T-helper 22 cell (primary cell): ENCODE data around the gene VSTM2B.

Experiments
- DNase-seq: peaks from one replicate; pipeline ENCODE4 v3.0.0-alpha.2; 2020; ENCODE audit warnings: low read depth

The VSTM2B gene

DNA sequence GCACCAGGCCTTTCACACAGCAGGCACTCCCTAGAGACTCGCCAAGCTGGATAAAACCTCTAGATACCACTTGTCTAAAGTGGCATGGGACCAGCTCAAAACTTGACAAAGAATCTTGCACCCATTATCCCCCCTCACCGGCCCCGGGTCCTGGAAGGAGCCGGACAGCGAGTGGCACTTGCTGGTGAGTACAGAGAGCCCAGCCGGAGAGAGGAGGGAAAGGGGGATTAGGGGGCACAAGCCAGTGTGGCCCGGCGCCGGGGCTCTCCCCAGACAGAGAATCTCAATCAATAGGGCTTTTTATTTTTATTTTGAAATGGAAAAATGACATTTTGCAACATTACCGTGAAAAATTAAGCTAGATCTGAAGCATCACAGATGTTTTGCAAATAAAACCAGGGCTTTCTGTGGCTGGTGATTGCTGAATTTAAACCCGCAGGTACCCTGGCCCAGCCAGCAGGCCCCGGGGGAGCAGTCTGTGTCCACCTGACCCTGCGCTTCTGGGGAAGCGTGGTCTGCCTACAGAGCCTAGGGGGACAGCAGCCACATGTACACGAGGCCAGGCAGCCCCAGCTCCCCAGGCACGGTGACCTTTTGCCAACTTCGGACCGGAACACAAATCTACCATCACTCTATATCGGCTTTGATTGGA lies 10.0 kb upstream of the VSTM2B start:
- DNase-seq: no peak

DNA sequence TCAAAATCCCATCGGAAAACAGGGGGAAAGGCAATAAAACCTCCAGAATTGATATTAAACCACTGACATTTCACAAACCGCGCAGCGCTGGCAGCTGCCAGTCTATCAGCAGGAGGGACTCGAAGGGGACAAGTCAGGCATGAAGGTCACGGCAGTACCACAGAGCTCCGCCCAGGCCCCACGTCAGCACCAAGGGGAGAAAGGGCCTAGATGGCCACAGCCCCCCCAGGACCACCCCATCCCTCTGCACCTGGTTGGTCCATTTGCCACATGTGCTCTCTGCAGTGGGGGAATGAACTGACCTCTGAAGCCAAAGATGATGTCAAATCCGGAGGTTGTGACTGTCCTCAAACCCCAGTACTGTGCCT lies 9.5 kb upstream of the VSTM2B start:
- no peak for DNase-seq

DNA sequence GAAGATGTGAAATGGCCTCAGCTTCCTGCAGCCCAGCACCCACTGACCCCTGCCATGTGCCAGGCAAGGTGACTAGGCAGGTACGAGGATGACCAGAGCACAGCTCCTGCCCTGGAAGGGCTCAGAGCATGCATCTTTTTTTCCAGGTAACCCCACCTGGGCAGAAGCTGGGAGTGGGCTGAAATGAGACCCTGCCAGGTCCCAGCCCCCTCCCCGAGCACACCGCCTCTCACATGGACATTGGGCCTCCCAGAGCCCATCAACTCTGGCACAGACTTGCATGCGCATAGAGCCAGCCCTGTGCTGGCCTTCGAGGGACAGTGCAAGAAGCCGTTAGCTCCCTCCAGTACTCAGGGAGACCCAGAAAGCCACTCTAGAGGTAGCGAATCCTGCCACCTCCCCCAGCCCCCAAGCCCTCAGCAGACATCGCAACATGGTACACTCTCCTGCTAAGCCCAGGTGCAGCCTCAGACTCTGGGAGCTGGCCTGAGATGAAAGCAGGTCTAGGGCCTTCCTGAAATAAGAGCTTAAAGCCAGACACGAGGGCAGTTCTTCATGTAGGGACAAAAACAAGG lies 8.9 kb upstream of the VSTM2B start:
- no peak for DNase-seq

DNA sequence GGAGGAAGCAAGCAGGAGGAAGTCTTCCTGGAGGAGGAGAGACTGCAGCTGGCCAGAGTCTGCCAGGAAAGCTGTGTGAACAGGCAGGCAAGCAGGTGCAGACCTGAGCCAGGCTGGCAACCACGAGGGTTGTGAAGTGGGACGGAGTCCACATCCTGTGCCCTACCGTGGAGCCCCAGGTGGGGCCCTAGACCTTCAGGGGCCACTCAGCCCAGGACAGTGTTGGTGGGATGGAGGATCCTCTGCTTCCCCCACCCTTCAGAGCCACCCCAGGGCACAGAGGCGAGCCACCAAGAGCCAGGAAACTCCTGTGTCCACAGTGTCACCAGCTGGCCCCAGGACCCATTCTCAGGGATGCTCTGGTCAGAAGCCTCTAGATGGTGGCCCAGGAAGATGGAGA lies 8.4 kb upstream of the VSTM2B start:
- no peak for DNase-seq

- DNase-seq: no peak
Observed at GRCh38 chr19:29517946-29518345, 7.8 kb upstream of the VSTM2B start.

DNA sequence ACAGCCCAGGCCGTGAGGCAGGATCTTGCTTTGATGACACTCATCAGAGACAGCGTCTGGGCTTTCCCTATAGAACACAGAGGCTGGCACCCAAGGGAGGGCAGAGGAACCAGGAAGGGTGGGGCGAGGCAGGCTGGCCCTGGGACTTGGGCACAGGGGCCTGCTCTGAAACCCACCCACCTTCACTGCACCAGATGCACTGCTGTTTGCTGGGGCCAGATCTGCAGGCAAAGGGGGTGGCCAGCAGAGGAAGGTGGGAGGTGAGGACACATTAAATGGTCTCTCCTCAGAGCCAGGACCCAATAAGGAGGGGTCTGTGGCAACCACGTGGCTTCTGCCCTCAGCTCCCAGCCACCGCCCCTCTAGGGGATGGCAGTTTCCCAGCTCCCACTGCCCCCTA lies 6.6 kb upstream of the VSTM2B start:
- DNase-seq: no peak

DNA sequence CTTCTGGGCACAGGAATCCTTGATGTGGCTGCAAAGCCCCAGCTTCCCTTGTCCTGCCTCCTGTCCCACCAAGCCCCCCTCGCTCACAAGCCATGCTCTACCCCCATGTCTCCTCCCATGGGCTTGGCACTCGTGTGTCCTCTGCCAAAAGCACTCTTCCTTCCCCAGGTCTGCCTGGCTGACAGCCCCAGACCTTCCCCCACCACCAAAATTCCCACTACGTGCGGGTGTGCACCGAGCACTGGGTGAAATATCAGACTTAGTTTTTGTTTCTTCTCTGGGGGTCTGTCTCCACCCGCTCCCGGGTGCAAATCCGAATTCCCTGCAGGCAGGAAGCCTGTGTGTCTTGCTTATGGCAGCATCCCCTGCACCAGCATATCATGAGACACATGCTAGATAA lies 5.9 kb upstream of the VSTM2B start:
- DNase-seq: no peak

DNA sequence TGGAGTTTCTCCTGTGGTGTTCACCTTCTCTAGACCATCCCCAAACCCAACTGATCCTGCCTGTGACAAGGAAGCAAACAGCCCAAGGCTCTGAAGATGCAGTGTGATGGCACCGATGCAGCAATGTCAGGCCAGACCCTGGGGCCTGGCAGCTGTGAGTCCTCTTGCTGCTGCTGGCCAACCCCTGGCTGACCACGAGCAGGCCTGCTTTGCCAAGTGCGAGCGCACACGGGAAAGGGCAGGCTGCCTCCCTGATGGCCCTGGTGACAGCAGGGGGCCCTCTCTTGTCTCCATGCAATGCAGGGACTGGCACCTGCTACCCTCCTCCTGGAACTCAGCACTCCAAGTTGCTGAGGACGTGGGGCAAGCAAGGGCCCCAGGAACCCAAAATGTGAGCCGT lies 5.4 kb upstream of the VSTM2B start:
- DNase-seq: no peak

DNA sequence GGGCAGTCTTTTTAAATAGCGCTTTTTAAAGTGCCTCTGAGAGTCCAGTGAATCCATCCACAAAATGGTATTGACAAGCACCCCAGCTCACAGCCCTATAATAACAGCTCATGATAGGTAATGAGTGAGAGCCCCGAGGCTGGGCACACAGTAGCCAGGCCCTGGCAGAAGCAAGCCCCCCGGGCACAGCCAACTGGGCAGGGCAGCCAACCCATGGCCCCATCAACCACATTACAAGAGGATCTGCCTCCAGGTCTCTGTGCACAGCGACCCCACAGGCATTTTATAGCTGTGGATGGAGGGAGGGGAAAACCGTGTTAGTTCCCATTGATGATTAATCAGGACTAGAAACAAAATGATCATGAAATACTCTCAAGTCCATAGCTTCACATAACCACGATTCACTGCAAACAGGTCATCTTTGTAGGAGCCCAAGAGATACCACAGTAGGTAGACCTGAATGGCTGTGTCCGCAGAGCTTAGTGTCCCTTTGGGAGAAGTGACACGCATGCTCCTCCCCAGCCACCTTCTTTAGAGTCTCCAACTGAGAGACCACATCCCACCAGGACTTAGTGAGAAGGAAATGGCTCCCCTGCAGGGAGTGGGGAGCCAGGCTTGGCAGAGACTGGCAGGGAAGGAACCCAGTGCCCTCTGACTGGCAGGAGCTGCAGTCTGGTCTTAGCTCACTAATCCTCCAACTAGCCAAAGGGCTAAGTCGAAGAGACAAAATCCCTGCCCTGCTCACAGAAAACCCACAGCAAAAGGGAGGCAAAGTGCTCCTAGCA lies 4.3 kb upstream of the VSTM2B start:
- no peak for DNase-seq

GRCh38 chr19:29523568-29523967 lies 2.2 kb upstream of the VSTM2B start:
- DNase-seq: no peak

GRCh38 chr19:29524201-29524911 lies 1.4 kb upstream of the VSTM2B start:
- DNase-seq: no peak

- no peak for DNase-seq
Observed at GRCh38 chr19:29524912-29525831, 622 bp upstream of the VSTM2B start.

DNA sequence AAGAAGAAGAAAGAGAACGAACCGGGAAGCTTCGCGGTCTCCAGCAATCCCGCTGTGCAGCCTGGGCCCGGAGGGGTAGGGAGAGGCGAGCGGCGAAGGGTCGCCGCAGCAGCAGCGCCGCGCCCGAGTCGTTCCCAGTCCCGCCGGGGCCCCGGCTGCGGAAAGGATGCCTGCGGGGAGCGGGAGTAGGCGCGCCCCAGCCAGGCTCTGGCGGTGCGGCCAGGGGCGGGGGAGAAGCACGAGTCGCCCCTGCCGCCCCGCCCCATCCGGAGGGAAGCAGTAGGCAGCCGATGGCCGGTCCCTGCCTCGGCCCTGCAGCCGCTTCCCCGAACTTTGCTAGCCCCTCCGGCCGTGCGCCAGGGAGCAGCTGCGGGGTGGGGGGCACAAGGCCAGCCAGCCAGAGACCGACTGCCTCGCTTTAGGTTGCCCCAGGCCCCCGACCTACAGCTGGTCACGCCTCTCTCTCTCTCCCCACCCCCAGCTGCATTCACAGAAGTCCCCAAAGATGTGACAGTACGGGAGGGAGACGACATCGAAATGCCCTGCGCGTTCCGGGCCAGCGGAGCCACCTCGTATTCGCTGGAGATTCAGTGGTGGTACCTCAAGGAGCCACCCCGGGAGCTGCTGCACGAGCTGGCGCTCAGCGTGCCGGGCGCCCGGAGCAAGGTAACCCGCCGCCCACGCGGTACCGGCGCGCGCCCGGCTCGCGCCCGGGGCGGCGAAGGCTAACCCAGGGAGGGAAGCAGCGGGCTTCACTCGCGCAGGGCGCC lies 1.1 kb downstream of the VSTM2B start:
- DNase-seq: no peak

DNA sequence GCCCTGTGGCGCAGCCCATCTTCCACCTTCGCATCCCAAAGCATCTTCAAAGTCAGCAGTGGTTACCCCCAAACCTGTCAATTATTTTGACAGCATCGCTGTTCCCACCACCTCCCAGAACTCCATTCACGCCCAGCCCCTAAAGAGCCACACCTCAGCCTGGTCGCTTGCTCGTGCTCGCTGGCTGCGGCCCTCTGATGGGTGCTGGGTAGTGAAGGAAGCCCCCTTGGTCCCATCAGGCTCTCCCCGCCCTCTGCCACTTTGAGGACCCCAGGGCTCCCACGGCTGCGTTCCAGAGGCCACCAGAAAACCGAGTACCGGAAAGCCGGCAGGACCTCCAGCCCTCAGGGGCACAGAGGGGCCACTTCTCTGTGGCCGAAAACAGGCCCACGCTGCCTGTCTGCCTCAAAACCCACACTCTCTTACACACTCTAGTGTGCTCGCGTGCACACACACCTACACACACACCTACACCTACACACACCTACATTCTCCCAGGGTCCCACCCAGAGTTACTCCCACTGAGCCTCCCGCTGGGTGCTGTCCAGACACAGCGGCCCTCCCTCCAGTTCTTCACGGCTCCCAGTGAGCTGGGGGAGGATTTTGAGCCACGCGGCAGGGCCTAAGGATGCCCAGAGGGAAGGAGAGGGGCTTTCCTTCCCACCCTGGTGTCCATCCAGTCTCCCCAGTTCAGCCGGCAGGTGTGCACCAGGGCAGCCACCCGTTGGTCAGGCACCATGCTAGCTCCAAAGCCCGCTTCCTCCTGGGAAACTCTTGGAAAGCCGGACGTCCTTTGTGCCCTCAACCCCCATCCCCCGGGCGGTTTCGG lies 1.9 kb downstream of the VSTM2B start:
- DNase-seq: no peak

DNA sequence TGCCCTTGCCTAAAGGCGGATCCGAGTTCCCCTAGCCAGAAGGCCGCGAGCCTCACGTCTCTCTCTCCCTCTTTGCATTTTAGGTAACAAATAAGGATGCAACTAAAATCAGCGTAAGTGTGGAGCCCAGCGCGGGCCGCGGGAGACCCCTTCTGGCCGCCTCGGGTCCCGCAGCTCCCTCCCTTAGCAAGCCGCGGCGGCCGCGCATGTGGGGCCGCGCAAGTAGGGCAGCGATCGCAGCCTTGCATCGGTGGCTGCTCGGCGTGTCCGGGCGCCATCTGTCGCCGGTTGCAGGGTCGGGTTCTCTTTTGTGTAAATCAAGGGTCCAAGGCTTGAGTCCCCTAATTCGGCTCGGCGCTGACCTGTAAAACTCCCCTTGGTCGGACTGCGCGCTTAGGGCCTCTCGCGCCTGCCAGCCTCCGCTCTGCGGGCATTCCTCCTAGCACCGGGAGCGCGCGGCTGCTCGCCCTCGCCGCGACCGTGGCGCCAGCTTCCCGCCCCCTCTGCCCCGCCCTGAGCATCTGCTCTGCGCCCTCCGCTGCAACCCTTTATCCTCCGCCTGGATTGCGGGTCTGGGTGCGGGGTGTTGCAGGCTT lies 2.7 kb downstream of the VSTM2B start:
- DNase-seq: no peak

DNA sequence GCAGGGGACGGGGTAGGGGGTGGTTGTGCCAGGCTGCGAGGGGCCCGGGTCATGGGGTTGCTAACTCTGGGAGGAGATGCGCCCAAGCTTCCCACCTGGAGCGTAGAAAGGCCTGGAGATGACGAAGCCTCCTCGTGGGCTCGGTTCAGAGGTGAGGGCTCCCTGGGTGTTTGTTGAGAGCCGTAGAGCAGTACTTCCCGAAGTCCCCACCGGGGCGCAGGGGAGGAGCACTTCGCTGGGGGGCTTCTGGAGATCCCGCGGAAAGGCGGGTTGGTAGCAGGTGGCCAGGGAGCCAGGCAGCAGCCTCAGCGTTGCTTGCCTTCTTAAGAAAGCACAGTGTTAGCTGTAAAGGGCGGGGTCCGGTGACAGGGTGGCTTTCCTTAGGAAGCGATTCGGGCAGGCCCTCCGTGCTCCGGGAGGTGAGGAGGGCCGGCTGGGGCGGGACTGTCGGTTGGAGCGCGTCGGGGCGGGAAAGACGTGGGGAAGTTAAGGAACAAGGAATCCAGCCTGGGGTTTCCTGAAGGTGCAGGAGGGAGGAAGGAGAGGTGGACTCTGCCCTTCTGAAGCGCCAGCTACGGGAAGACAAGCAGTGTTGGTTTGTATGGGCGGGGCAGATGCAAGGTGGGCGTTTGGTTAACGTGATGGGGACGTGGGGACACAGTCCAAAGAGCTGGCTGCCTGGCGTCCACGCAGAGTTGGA lies 3.3 kb downstream of the VSTM2B start:
- DNase-seq: no peak

DNA sequence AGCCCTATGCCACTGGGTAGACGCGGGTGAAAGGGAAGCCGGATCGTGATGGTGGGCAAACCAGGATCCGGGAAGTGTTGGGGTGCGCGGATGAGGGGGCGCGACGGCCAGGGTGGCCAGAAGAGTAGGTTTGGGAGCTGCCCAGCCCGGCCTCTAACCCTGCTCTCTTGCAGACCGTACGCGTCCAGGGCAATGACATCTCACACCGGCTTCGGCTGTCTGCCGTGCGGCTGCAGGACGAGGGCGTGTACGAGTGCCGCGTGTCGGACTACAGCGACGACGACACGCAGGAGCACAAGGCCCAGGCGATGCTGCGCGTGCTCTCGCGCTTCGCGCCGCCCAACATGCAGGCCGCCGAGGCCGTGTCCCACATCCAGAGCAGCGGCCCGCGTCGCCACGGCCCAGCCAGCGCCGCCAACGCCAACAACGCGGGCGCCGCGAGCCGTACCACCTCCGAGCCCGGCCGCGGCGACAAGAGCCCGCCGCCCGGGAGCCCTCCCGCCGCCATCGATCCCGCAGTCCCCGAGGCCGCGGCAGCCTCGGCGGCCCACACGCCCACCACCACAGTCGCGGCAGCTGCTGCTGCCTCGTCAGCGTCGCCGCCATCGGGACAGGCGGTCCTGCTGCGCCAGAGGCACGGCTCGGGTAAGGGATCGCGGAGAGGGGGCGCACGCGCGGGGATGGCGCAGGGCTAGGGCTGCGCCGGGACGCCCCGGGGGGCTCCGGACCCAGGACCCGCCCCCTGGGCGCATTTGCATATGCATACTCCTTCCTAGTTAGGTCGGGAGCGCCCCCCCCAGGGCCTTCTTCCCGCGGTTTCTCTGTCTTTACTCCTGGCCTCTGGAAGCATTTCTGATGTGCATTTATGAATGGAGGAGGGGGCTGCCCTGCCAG lies 4.1 kb downstream of the VSTM2B start:
- DNase-seq: no peak
